Natural killer cell (primary cell): ENCODE data around the gene GPRIN3. TPM values are rescaled to one million over a fixed set of nuclear protein-coding genes. Genes with fewer than 3 reads are reported as not detected.

Source experiments
- ATAC-seq, 3 donors: fragments of 150-1000 bp in 2 of 3; fragments of 200-7000 bp in 1 of 3; cut with Tn5 transposase; 1 replicate in 1 of 3; 2 replicates in 2 of 3; pipeline ENCODE4 v1.10.0; 2021; ENCODE audit warnings: mild to moderate bottlenecking in 2 of 3, moderate library complexity in 2 of 3
- DNase-seq, 2 donors: peaks; one replicate each; pipeline versions ENCODE4 v3.0.0 to v3.0.0-alpha.2; 2013 to 2021; ENCODE audit warnings: mixed read lengths in 1 of 2
- H3K27ac ChIP-seq: one replicate; pipeline ENCODE4 v1.5.1; 2013; ENCODE audit warnings: mild to moderate bottlenecking, low read length
- H3K27me3 ChIP-seq: one replicate; pipeline ENCODE4 v1.6.1; 2013; ENCODE audit warnings: low read length; ENCODE audit not compliant: control insufficient read depth, insufficient read depth
- H3K36me3 ChIP-seq: one replicate; pipeline ENCODE4 v1.6.1; 2013; ENCODE audit warnings: low read length; ENCODE audit not compliant: control insufficient read depth, insufficient read depth
- H3K4me1 ChIP-seq: one replicate; pipeline ENCODE4 v1.6.1; 2013; ENCODE audit warnings: low read length; ENCODE audit not compliant: control insufficient read depth, insufficient read depth
- H3K4me3 ChIP-seq: one replicate; pipeline ENCODE4 v1.5.1; 2013; ENCODE audit warnings: low read length
- H3K9me3 ChIP-seq: one replicate; pipeline ENCODE4 v1.6.1; 2013; ENCODE audit warnings: low read length; ENCODE audit not compliant: control insufficient read depth, insufficient read depth
- H3K27ac Mint-ChIP-seq, 2 donors: one replicate each; pipeline ENCODE4 v1.8.0; 2022; ENCODE audit warnings: mild to moderate bottlenecking in 2 of 2, mixed read lengths in 2 of 2, moderate library complexity in 1 of 2
- H3K27me3 Mint-ChIP-seq, 2 donors: one replicate each; pipeline ENCODE4 v1.8.0; 2022; ENCODE audit warnings: low read depth in 2 of 2, mixed read lengths in 2 of 2
- H3K36me3 Mint-ChIP-seq: one replicate; pipeline ENCODE4 v1.8.0; 2022; ENCODE audit warnings: mixed read lengths
- H3K4me1 Mint-ChIP-seq, 2 donors: one replicate each; pipeline ENCODE4 v1.8.0; 2022; ENCODE audit warnings: mixed read lengths in 2 of 2
- H3K4me3 Mint-ChIP-seq: one replicate; pipeline ENCODE4 v1.8.0; 2022; ENCODE audit warnings: mild to moderate bottlenecking, moderate library complexity, mixed read lengths
- H3K9me3 Mint-ChIP-seq, 2 donors: one replicate each; pipeline ENCODE4 v1.8.0; 2022; ENCODE audit warnings: mixed read lengths in 2 of 2
- WGBS: methylation state at CpG from one replicate; pipeline ENCODE4 v1.1.7; 2013; ENCODE audit warnings: missing lambda C conversion rate; ENCODE audit not compliant: insufficient coverage; 5-methylcytosine and 5-hydroxymethylcytosine counted together
- intact Hi-C: fragments of 100-400 bp; cut with micrococcal nuclease; formaldehyde crosslinking; loops from one replicate; pipeline ENCODE4 v1.14.2; 2022
- total RNA-seq, 4 donors: library from RNA; stranded (reverse); fragments of 120-200 nt in 1 of 4; gene quantifications; one replicate each; pipeline versions ENCODE4 v1.2.3 to v1.2.4, GENCODE V29; 2013 to 2022
- TF ChIP-seq, protein P1 (sequence below): fragments of 200-600 bp; IDR thresholded peaks from one replicate; pipeline ENCODE4 v1.8.0; 2022; ENCODE audit warnings: antibody characterized with exemption

Gene GPRIN3
- total RNA-seq, 3 donors from 2014 or later (not counting 1 experiment from before 2014, with no cell fraction given): 48.3 to 50.7 (median 48.5) TPM

DNA sequence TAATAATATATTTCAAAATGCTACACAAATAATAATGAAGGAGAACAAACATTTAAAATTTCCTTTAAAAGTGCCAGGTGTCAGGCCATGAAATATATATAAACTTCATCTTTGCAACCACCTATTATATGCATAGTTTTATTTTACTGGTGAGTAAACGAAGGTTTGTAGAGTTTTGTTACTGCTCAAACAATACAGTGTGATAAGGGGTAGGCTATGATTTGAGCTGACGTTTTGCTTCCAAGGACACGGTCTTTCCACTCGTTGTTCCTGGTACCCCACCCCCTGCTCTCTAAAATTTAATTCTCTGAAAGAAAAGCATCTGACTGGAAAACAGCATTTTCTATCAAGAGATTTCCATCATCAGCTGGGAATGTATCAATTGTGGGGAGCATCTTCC is 27.2 kb upstream of the GPRIN3 start:
- Histone ChIP-seq H3K4me3 (no peak overlapping the region), H3K27me3 (no peaks in the 10 kb centered on the region), H3K27ac (no peak overlapping the region), H3K9me3 (no peaks in the 10 kb centered on the region), H3K36me3 (no peaks in the 10 kb centered on the region), H3K4me1 (no peaks in the 10 kb centered on the region)
- Mint-ChIP-seq H3K27ac (no peak overlapping the region), H3K9me3 (no peaks in the 10 kb centered on the region), H3K36me3 (no peaks in the 10 kb centered on the region), H3K27me3 (no peaks in the 10 kb centered on the region), H3K4me3 (no peak overlapping the region), H3K4me1 (peaks cover 0 to 5% of the 10 kb centered on the region in 2 donors)
- 96% methylated on average over 3 of the region's 4 CpGs for WGBS
- no peak for DNase-seq
- intact Hi-C loops: no loop called here
- no peak for ATAC-seq
- TF ChIP-seq, protein P1, sequence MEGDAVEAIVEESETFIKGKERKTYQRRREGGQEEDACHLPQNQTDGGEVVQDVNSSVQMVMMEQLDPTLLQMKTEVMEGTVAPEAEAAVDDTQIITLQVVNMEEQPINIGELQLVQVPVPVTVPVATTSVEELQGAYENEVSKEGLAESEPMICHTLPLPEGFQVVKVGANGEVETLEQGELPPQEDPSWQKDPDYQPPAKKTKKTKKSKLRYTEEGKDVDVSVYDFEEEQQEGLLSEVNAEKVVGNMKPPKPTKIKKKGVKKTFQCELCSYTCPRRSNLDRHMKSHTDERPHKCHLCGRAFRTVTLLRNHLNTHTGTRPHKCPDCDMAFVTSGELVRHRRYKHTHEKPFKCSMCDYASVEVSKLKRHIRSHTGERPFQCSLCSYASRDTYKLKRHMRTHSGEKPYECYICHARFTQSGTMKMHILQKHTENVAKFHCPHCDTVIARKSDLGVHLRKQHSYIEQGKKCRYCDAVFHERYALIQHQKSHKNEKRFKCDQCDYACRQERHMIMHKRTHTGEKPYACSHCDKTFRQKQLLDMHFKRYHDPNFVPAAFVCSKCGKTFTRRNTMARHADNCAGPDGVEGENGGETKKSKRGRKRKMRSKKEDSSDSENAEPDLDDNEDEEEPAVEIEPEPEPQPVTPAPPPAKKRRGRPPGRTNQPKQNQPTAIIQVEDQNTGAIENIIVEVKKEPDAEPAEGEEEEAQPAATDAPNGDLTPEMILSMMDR: no peak

DNA sequence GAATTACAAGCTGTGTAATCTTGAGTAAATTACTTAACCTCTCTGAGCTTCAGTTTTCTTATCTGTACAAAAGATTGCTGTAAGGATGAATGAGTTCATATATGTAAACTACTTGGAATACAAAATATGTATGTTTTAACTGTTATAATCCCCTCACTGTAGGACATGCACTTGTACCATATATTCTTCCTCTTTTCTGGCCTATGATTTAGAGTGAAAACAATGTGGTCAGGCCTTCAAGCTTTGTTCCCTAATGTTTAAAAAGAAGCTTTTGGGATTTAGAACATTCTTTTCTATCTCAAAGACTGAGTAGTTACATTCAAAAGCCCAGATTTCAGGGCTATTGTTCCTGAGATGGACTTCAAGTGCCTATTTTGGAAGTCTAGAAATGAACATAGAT is 26.7 kb upstream of the GPRIN3 start:
- H3K4me3 ChIP-seq: no peak overlapping the region
- no peak overlapping the region for H3K27ac Mint-ChIP-seq
- intact Hi-C loops: no loop called here
- no peaks in the 10 kb centered on the region for H3K27me3 ChIP-seq
- no peaks in the 10 kb centered on the region for H3K4me1 ChIP-seq
- no peaks in the 10 kb centered on the region for H3K27me3 Mint-ChIP-seq
- TF ChIP-seq, protein P1: no peak
- no peaks in the 10 kb centered on the region for H3K36me3 ChIP-seq
- H3K4me1 Mint-ChIP-seq: peaks cover 0 to 5% of the 10 kb centered on the region in 2 donors
- ATAC-seq (no peak), DNase-seq (no peak)
- H3K4me3 Mint-ChIP-seq: no peak overlapping the region
- H3K9me3 ChIP-seq: no peaks in the 10 kb centered on the region
- no peak overlapping the region for H3K27ac ChIP-seq
- no peaks in the 10 kb centered on the region for H3K9me3 Mint-ChIP-seq
- no peaks in the 10 kb centered on the region for H3K36me3 Mint-ChIP-seq

DNA sequence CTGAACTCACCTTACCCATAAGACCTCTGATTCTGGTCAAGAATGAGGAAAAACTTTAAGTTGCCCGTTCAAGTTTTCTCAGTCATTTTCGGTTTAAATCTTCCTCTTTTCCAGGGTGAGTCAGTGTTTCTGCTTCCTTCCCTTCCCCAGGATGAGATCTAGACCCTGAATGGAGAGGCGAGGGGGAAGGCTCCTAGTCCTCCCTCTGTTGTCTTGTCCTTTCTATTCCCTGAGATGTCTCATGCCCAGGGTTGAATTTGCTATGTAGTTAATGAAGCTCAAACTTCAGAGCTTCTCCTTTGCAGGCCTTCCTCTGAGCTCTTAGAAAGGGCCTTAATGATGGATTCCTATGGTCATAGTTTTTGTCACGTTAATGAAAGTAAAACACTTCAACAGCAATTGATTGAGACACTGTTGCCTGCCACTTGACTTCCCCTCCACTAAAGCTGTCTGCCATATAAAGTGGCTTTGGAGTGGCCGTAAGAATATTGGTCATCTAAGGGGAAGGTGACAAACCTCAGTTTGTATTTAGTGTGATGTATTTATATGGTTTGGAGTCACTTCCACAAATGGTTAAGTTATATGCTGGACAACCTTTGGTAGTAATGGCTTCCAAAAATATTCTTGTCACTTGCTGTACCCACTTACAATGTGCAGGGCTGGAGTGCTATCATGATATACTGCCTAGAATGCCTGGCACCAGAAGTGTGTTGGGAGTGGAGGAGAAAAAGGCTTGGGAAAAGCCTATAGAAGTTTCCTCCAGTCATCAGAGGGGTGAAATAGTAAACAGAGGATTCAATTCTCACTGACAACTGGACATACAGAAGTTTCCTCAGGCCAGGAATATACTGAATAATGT is 24.3 kb upstream of the GPRIN3 start:
- WGBS: 53% methylated on average over 5 of the region's 5 CpGs
- TF ChIP-seq, protein P1: no peak
- H3K36me3 ChIP-seq: no peaks in the 10 kb centered on the region
- H3K4me1 Mint-ChIP-seq: peaks cover 0 to 5% of the 10 kb centered on the region in 2 donors
- no peaks in the 10 kb centered on the region for H3K27me3 Mint-ChIP-seq
- no peaks in the 10 kb centered on the region for H3K36me3 Mint-ChIP-seq
- no peaks in the 10 kb centered on the region for H3K4me1 ChIP-seq
- H3K9me3 ChIP-seq: no peaks in the 10 kb centered on the region
- no peaks in the 10 kb centered on the region for H3K9me3 Mint-ChIP-seq
- DNase-seq (no peak), ATAC-seq (no peak)
- no peak overlapping the region for H3K4me3 Mint-ChIP-seq
- no peak overlapping the region for H3K4me3 ChIP-seq
- H3K27ac Mint-ChIP-seq: no peak overlapping the region
- no peak overlapping the region for H3K27ac ChIP-seq
- H3K27me3 ChIP-seq: no peaks in the 10 kb centered on the region
- intact Hi-C loops: no loop called here

DNA sequence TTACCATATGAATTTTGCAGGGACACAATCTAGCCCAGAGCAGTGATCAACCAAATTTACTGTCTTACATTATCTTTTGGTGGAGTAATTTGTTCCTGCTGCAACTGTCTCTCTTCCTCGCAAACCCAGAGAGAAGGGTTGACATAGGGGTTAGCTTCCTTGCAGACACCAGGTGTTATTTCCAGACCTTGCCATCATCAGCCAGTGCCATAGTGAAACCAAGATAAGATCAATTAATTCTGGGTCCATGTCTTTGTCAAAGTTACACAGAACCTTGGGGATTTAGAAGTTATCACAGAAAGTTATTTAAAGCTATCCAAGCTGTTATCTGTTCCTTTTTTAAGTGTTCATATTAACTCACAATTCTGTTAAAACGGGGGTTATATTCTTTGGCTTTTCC is 23.6 kb upstream of the GPRIN3 start:
- no peak overlapping the region for H3K27ac ChIP-seq

More for the DNA sequence above, 23.6 kb upstream of the GPRIN3 start:
- Histone ChIP-seq H3K27me3 (no peaks in the 10 kb centered on the region), H3K4me3 (no peak overlapping the region), H3K4me1 (no peaks in the 10 kb centered on the region), H3K36me3 (no peaks in the 10 kb centered on the region), H3K9me3 (no peaks in the 10 kb centered on the region)
- TF ChIP-seq, protein P1: no peak
- Mint-ChIP-seq H3K36me3 (no peaks in the 10 kb centered on the region), H3K4me3 (no peak overlapping the region), H3K27me3 (no peaks in the 10 kb centered on the region), H3K4me1 (peaks cover 0 to 5% of the 10 kb centered on the region in 2 donors), H3K27ac (no peak overlapping the region), H3K9me3 (no peaks in the 10 kb centered on the region)
- ATAC-seq (no peak), DNase-seq (no peak)
- intact Hi-C loops: no loop called here
- WGBS: 91% methylated on average over 1 of the region's 2 CpGs
